ENCODE data around the gene SGCA.

Gene SGCA

DNA sequence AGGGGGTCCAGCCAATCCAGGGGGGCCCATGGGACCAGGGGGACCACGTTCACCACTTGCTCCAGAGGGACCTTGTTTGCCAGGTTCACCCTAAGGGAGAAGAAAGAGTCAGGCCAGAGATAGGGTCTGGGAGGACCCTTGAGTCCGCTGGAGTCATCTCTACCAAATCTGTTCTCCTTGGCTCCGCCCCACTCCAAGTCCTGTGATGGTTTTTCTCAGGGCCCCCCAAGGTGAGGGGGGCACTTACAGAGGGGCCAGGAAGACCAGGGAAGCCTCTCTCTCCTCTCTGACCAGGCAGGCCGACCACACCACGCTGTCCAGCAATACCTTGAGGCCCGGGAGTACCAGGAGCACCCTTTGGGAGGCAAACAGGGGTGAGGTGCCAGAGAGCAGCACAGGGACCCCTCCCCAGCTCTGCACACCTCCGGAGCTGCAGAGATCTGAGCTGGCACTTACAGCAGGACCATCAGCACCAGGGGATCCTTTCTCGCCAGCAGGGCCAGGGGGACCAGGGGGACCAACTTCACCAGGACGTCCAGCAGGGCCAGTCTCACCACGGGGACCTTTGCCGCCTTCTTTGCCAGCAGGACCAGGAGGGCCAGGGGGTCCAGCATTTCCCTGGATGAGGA, 23.2 kb downstream of the SGCA start:
- no peak overlapping the region for H3K27ac ChIP-seq (ENCODE audit: poor library complexity, severe bottlenecking)
- DNase-seq (ENCODE audit: low spot score) (no peak), ATAC-seq (ENCODE audit: low read depth) (no peak)
- H3K4me1 ChIP-seq (ENCODE audit: insufficient read depth, poor library complexity, severe bottlenecking): peaks cover 11% of the 10 kb centered on the region
- H3K36me3 ChIP-seq (ENCODE audit: low read depth): peaks cover 16% of the 10 kb centered on the region
- no peak overlapping the region for H3K4me3 ChIP-seq (ENCODE audit: severe bottlenecking)
- no peaks in the 10 kb centered on the region for H3K27me3 ChIP-seq (ENCODE audit: insufficient read depth, poor library complexity, severe bottlenecking)
- H3K9me3 ChIP-seq (ENCODE audit: severe bottlenecking): no peaks in the 10 kb centered on the region
- TF ChIP-seq CTCF (IDR thresholded peaks at IDR 0.05; ENCODE audit: poor library complexity, severe bottlenecking): no peak

- DNase-seq (ENCODE audit: low spot score): no peak
- Histone ChIP-seq H3K27ac (ENCODE audit: poor library complexity, severe bottlenecking) (no peak overlapping the region), H3K36me3 (ENCODE audit: low read depth) (peaks cover 16% of the 10 kb centered on the region), H3K27me3 (ENCODE audit: insufficient read depth, poor library complexity, severe bottlenecking) (no peaks in the 10 kb centered on the region), H3K4me3 (ENCODE audit: severe bottlenecking) (no peak overlapping the region), H3K9me3 (ENCODE audit: severe bottlenecking) (no peaks in the 10 kb centered on the region), H3K4me1 (ENCODE audit: insufficient read depth, poor library complexity, severe bottlenecking) (peaks cover 4% of the 10 kb centered on the region)
- TF ChIP-seq CTCF (IDR thresholded peaks at IDR 0.05; ENCODE audit: poor library complexity, severe bottlenecking): no peak
- ATAC-seq (ENCODE audit: low read depth): no peak
Observed at GRCh38 chr17:50189550-50190292, 23.9 kb downstream of the SGCA start.

GRCh38 chr17:50190293-50190602, 24.4 kb downstream of the SGCA start:
- no peaks in the 10 kb centered on the region for H3K9me3 ChIP-seq (ENCODE audit: severe bottlenecking)
- no peak overlapping the region for H3K4me3 ChIP-seq (ENCODE audit: severe bottlenecking)
- no peaks in the 10 kb centered on the region for H3K27me3 ChIP-seq (ENCODE audit: insufficient read depth, poor library complexity, severe bottlenecking)
- no peak overlapping the region for H3K27ac ChIP-seq (ENCODE audit: poor library complexity, severe bottlenecking)
- no peak for ATAC-seq (ENCODE audit: low read depth)
- peaks cover 16% of the 10 kb centered on the region for H3K36me3 ChIP-seq (ENCODE audit: low read depth)
- H3K4me1 ChIP-seq (ENCODE audit: insufficient read depth, poor library complexity, severe bottlenecking): no peaks in the 10 kb centered on the region
- TF ChIP-seq CTCF (IDR thresholded peaks at IDR 0.05; ENCODE audit: poor library complexity, severe bottlenecking): no peak
- no peak for DNase-seq (ENCODE audit: low spot score)

GRCh38 chr17:50190603-50191358, 25.0 kb downstream of the SGCA start:
- H3K4me1 ChIP-seq (ENCODE audit: insufficient read depth, poor library complexity, severe bottlenecking): no peaks in the 10 kb centered on the region
- no peak for ATAC-seq (ENCODE audit: low read depth)
- H3K4me3 ChIP-seq (ENCODE audit: severe bottlenecking): no peak overlapping the region
- no peaks in the 10 kb centered on the region for H3K9me3 ChIP-seq (ENCODE audit: severe bottlenecking)
- no peak overlapping the region for H3K27ac ChIP-seq (ENCODE audit: poor library complexity, severe bottlenecking)
- peaks cover 13% of the 10 kb centered on the region for H3K36me3 ChIP-seq (ENCODE audit: low read depth)
- TF ChIP-seq CTCF (IDR thresholded peaks at IDR 0.05; ENCODE audit: poor library complexity, severe bottlenecking): no peak
- no peaks in the 10 kb centered on the region for H3K27me3 ChIP-seq (ENCODE audit: insufficient read depth, poor library complexity, severe bottlenecking)
- DNase-seq (ENCODE audit: low spot score): no peak

All from RWPE2 (cell line).